Kidney tubule cell (primary cell): ENCODE measurements around the gene N4BP2L1.

Source experiments
- DNase-seq: peaks from one replicate; pipeline ENCODE4 v3.0.0-alpha.2; 2018; ENCODE audit warnings: low spot score

N4BP2L1 gene

GRCh38 chr13:32427852-32428580 lies at the start of gene N4BP2L1:
Gene N4BP2L1 (minus strand): TSS chr13:32428130. CDS start chr13:32428082, 48 bp downstream.
- DNase-seq: peak; percentile 80

- DNase-seq: no peak
These were observed 49.0 kb upstream of the N4BP2L1 start for GRCh38 chr13:32476892-32477291.

DNA sequence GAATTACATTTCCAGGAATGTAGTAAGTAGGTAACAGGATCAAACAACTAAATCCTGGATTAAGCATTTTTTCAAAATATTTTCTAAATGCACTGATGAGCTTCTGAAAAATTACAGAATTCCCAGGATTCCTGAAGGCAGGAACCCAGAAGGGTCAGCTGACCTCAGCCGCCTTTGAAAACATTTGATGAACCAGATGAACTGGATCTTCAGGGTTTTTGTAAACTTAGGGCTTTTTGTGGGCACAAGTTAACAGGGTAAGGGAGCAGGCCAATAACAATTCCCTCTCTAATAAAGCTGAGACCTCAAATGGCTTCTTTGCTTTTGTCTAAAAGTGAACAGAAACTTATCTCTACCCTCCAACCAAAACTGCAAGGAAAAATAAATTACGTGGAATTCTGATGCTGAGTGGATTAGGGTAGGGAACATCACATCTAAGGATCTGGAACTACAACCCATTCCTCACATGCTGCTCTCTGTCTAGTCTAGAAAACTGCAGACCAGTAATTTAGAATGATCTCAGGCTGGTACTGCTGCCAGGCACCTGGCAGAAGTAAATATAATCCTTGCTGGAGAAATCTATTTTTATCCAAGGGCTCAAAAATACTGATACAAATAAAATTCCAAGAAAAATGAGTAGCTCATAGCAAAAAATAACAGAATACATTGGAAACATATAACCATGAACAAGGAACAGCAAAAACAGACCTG lies 48.2 kb upstream of the N4BP2L1 start:
- DNase-seq: no peak

- no peak for DNase-seq
These were observed 47.3 kb upstream of the N4BP2L1 start for GRCh38 chr13:32474999-32475792.

GRCh38 chr13:32473650-32474049 lies 45.7 kb upstream of the N4BP2L1 start:
- no peak for DNase-seq

GRCh38 chr13:32472194-32472621 lies 44.3 kb upstream of the N4BP2L1 start:
- DNase-seq: no peak

GRCh38 chr13:32471187-32471922 lies 43.4 kb upstream of the N4BP2L1 start:
- DNase-seq: no peak

GRCh38 chr13:32468502-32469142 lies 40.7 kb upstream of the N4BP2L1 start:
- DNase-seq: no peak

DNA sequence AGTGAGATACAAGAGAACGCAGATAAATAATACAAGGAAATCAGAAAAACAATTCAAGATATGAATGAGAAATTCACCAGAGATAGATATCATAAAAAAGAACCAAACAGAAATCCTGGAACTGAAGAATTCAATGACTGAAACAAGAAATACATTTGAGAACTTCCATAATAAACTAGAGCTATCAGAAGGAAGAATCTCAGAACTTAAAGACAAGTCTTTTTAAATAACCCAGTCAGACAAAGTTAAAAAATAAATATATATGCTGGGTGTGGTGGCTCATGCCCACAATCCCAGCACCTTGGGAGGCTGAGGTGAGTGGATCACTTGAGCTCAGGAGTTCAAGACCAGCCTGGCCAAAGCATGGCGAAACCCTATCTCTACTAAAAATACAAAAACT lies 28.7 kb upstream of the N4BP2L1 start:
- DNase-seq: no peak

- no peak for DNase-seq
These were observed 27.6 kb upstream of the N4BP2L1 start for GRCh38 chr13:32455594-32455903.

DNA sequence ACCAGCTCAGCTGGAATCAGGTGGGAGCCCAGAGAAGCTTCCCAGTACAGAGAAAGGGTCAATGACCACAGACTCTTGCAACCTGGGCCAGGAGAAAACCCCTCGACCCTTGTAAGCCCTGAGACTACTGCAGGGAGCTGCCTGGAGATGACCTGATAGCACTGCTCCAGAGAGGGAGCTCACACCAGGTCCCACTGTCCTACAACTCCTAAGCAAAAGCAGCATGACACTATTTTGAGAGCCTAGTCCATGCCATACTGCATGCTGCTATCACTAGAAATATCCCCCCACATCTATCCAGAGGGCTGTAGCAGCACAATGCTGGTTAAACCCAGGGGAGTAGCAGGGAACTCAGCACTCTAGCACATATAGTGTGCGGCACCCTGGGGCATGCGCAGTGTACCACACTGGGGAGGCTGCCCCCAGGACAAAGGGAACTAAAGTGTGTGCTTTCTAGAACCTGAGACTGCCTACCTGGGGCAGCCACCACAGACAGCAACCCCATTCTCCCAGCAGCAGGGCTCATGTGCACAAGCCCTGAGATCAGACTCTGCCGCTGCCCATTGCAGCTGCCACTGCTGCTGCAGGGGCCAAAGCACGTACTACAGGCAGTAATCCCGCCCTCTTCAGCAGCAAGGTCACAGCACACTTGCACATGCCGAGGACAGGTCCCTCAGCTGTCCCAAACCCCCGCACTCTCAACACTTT lies 27.1 kb upstream of the N4BP2L1 start:
- DNase-seq: no peak

DNA sequence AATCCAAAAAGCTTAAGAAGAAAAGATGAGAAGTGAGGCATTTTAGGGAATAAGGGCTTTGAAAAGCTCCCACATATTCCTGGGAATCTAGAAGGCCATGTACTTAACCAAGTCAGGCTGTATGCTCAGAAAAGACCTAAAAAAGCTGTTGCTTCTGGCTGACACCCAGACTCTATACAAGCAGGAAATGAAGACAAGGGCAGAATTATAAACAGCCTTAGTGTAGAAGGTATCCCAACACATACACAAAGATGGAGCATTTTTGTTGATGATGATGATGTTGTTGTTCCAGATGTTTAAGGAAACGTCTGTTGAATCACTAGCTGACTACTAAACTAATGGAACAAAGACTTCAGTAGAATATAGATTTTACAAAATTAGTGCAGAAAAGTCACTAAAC lies 26.1 kb upstream of the N4BP2L1 start:
- DNase-seq: no peak

- no peak for DNase-seq
These were observed 21.0 kb upstream of the N4BP2L1 start for GRCh38 chr13:32448972-32449371.

DNA sequence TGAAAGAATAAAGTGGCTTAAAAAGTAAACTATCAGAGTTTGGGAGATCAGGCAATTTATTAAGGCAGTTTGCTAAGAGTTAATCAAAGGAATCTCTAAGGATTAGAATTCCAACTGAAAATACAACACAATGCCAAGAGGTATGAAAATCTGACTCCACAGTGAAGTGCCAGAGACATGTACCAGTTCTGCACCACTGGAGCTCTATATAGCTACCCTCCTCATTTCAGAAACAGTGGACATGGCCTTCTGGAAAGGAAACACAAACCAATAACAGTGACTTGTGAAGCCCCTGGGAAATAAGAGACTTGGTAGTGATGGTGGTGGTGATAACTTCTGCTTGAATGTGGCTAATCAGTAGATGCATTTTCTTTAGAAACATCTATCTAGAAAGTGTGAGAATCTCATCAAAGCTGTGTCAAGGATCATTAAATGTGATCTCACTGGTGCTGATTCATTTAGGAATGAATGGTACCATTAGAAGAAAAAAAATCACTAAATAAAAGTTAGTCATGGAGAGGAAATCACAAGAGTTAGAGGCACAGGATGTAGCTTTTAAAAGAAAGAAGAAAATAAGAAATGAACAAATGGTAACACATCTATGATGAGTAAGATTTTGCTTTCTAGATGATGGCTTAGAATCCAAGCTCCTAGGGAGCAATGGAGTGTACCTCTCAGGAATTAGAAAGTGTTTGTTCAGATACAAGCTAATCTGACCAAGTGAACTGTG lies 20.1 kb upstream of the N4BP2L1 start:
- peak; percentile 76 for DNase-seq

DNA sequence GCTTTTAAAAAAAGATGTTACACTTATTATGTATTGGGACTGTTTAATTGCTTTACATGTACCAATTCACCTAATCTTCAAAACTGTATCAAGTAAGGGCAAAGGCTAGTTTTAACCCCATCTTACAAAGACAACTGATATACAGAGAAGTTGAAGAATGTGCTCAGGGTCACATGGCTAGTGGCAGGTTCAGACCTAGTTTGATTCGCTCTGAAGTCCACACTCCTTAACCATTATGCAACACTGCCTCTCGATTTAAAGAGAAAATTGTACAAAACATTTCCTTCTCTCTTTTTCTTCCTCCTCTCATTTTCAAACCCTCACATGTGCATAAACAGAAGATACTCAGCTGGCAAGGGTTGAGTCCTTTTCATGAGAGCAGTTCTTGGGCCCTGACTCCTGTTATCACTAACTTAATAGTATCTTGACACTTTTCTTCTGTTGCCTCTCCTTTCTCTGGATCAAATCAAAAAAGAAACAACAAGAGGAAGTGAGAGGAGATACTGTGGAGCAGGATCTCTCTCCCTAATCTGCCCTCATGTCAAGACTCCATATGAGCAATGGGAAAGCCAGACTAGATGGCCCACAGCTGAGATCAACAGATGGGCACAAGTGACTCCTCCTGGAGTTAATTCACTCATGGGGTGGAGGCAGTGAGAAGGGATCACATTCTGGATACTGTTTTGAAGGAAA lies 19.0 kb upstream of the N4BP2L1 start:
- no peak for DNase-seq

- no peak for DNase-seq
These were observed 18.3 kb upstream of the N4BP2L1 start for GRCh38 chr13:32446220-32446619.

- peak; percentile 31 for DNase-seq
These were observed 17.5 kb upstream of the N4BP2L1 start for GRCh38 chr13:32445461-32445860.

- peak; percentile 22 for DNase-seq
These were observed 15.2 kb upstream of the N4BP2L1 start for GRCh38 chr13:32443111-32443510.

DNA sequence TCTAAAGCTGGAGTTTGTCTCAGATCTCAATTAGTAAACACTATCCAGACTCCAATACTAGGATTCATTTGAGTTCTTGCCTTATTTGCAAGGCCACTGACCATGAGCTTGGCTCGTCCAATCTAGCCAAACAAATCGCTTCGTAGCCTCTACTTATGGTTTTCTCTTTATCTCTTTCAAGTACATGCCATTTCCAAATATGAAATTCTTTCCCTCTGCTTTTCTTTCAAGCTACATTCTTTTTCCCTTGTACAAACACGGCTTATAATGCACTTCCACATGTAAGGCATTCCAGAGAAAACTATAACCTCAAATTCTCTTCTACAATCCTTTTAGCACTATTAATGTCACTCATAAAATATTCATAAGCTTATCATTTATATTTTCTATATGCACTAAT lies 10.9 kb upstream of the N4BP2L1 start:
- no peak for DNase-seq

DNA sequence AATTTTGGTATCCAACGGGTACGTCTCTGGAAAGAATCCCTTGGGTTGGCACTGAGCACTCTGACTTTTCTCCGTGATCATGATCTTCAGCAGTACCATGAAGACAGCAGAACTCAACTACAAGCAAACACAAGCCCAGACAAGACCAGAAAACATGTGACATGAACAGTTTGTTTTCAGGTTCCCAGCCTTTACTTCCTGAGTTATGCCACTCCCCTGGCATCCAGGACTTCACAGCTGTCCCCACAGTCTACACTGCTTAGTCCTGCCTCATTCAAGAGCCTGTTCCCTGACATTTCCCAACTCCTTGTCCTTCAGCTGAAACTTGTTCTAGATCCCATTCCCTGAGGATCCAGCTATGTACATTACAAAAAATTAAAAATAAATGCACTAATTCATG lies 4.9 kb upstream of the N4BP2L1 start:
- no peak for DNase-seq
